ENCODE data around the gene GATAD2A.
A peak's percentile ranks its signal among the peaks of the same experiment; 100 is the strongest.

The GATAD2A gene

GRCh38 chr19:19514881-19515641 lies 109.6 kb downstream of the GATAD2A start, which contains the start of gene TSSK6:
Gene TSSK6, minus strand, starts transcription at chr19:19515548. Its CDS starts 121 bp downstream, at chr19:19515427.
- peak within 1 kb of the TSS; percentile 87 for H3K4me3 ChIP-seq (ENCODE audit: low read depth, low read length)
- H3K27ac ChIP-seq = peak within 1 kb of the TSS; percentile 59
- in situ Hi-C loops (cut with HindIII; ENCODE audit: low pct_ligation_motif_present, low sequenced_read_pairs) = no loop called here
- H3K36me3 ChIP-seq (replicated peaks) = no peaks in the 10 kb centered on the region
- no peaks in the 10 kb centered on the region for H3K27me3 ChIP-seq (replicated peaks)
- DNase-seq = no peak
- TF ChIP-seq CTCF (IDR thresholded peaks at IDR 0.05; ENCODE audit: low read depth, low read length, missing control alignments) = no peak

- peak; percentile 91 for DNase-seq
These were observed 110.4 kb downstream of the GATAD2A start, which contains the start of gene NDUFA13 for GRCh38 chr19:19515642-19516519. Gene NDUFA13, plus strand, starts transcription at chr19:19516225. Its CDS starts 14 bp downstream, at chr19:19516239.

GRCh38 chr19:19517235-19517619 lies 111.8 kb downstream of the GATAD2A start:
- TF ChIP-seq CTCF (IDR thresholded peaks at IDR 0.05; ENCODE audit: low read depth, low read length, missing control alignments) = no peak
- no peaks in the 10 kb centered on the region for H3K27me3 ChIP-seq (replicated peaks)
- in situ Hi-C loops (cut with HindIII; ENCODE audit: low pct_ligation_motif_present, low sequenced_read_pairs) = no loop called here
- no peak overlapping the region for H3K27ac ChIP-seq
- peaks cover 3% of the 10 kb centered on the region for H3K36me3 ChIP-seq (replicated peaks)
- no peak overlapping the region for H3K4me3 ChIP-seq (ENCODE audit: low read depth, low read length)
- no peak for DNase-seq

More at GRCh38 chr19:19515642-19516519, 110.4 kb downstream of the GATAD2A start, which contains the start of gene NDUFA13:
- Histone ChIP-seq H3K27ac (peak within 1 kb of the TSS; percentile 59), H3K27me3 (replicated peaks) (no peaks in the 10 kb centered on the region), H3K36me3 (replicated peaks) (peaks cover 2% of the 10 kb centered on the region), H3K4me3 (ENCODE audit: low read depth, low read length) (peak within 1 kb of the TSS; percentile 87)
- in situ Hi-C loops (cut with HindIII; ENCODE audit: low pct_ligation_motif_present, low sequenced_read_pairs) = no loop called here
- TF ChIP-seq CTCF (IDR thresholded peaks at IDR 0.05; ENCODE audit: low read depth, low read length, missing control alignments) = peak; percentile 38

GRCh38 chr19:19520989-19521388 lies 115.5 kb downstream of the GATAD2A start:
- peaks cover 3% of the 10 kb centered on the region for H3K36me3 ChIP-seq (replicated peaks)
- H3K4me3 ChIP-seq (ENCODE audit: low read depth, low read length) = no peak overlapping the region
- in situ Hi-C loops (cut with HindIII; ENCODE audit: low pct_ligation_motif_present, low sequenced_read_pairs) = no loop called here
- TF ChIP-seq CTCF (IDR thresholded peaks at IDR 0.05; ENCODE audit: low read depth, low read length, missing control alignments) = no peak
- no peaks in the 10 kb centered on the region for H3K27me3 ChIP-seq (replicated peaks)
- DNase-seq = no peak
- no peak overlapping the region for H3K27ac ChIP-seq

- Histone ChIP-seq H3K36me3 (replicated peaks) (peaks cover 14% of the 10 kb centered on the region), H3K27ac (no peak overlapping the region), H3K4me3 (ENCODE audit: low read depth, low read length) (no peak overlapping the region), H3K27me3 (replicated peaks) (no peaks in the 10 kb centered on the region)
- no peak for DNase-seq
- in situ Hi-C loops (cut with HindIII; ENCODE audit: low pct_ligation_motif_present, low sequenced_read_pairs) = no loop called here
- TF ChIP-seq CTCF (IDR thresholded peaks at IDR 0.05; ENCODE audit: low read depth, low read length, missing control alignments) = no peak
These were observed 117.7 kb downstream of the GATAD2A start for GRCh38 chr19:19523177-19523576.

All from brain microvascular endothelial cell (primary cell).